ENCODE results near the gene TSPYL4.

TSPYL4 gene

DNA sequence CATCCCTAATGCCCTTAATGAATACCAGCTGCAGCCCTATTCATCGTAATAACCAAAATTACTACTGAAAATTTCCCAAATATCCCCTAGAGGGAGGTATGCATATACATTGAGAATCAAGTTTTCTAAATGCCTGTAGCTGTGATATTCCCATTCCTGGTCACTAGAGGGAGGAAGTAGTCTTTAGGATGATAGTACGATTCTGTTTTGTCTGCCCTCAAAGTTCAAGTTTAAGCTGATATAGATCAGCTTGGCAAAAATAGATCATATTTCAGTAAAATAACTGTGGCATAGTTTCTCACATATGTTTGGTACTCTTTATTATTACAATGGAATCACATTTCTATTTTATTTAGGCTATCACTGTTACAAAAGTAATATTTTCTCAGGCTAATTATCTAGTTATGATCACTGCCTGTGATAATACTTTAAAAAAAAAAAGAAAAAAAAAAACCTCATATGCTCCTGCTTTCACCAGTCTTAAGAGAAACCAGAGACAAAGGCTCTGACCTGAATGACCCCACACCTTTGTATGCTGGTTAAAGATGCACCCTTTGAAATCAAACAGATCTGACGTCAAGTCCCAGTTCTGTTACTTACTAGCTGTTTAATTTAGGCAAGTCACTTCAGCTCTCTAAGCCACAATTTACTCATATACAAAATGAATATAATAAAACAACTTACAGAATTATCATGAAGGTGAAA is 14.9 kb upstream of the TSPYL4 start:
- no peak for DNase-seq (ENCODE audit: low read depth)

DNA sequence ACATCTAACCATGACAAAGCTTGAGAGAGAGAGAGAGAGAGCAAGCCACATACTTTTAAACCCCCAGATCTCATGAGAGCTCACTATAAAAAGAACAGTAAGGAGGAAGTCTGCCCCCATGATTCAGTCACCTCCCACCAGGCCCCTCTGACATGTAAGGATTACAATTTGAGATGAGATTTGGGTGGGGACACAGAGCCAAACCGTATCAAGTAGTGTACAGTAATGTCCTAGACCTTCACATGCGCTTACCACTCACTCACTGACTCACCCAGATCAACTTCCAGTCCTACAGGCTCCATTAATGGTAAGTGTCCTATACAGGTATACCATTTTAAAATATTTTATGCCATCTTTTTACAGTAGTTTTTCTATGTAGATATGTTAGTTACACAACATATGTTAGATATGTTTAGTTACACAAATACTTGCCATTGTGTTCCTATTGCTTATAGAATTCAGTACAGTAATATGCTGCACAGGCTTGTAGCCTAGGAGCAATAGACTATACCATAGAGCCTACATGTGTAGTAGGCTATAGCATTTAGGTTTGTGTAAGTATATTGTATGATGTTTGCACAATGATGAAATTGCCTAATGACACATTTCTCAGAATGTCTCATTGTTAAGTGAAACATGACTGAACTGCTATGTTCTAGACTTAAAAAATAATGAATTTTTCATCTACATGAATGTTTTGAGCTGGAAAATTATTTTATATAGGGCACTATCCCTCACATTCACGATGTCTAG is 14.1 kb upstream of the TSPYL4 start:
- DNase-seq (ENCODE audit: low read depth): no peak

DNA sequence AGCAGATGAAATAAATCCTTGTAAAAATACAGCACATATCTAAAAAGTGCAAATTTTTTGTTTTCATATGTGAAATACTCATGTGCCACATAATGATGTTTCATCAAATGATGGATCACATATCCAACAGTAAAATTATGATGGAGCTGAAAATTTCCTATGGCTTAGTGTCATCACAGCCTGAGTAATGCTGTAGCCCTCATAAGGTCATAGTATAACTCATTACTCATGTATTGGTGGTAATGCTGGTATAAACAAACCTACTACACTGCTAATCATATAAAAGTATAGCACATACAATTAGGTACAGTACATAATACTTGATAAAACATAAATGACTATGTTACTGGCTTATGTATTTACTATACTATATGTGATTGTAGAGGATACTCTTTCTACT is 12.9 kb upstream of the TSPYL4 start:
- DNase-seq (ENCODE audit: low read depth): no peak

DNA sequence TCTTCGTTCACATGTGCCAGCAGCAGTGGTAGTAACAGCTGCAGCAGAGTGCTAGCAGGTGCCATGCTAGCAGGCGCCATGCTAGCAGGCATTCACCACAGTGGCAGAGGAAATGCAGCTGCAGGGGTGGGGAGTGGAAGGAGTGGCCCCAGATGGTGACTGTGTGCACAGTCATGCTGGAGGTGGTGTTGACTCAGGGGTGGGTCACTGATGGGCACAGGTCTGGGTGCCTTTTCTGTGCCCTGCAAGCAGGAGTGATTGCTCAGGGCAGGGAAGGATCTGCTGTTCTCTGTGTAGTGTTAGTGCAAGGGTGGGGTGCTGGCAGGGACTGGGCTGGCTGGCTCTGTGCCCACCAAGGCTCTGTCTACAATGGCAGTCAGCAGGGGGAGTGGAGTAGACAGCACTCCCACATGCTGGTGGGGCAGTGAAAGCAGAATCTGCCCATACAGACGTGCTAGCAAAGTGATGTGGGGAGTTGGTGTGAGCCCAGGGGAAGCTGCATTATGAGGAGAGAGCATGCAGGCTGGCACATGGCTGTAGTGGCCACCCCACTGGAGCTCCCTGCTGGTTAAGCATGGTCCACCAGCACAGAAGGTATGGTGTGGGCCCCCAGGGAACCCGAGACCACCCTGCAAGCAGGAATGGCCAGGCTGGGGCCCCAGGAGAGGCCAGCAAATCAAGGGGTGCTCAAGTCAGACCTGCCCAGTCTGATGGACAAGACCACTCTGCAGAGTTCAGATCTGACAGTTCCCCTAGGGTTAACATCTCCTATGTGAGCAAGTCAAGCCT is 11.4 kb upstream of the TSPYL4 start:
- DNase-seq (ENCODE audit: low read depth): no peak

DNA sequence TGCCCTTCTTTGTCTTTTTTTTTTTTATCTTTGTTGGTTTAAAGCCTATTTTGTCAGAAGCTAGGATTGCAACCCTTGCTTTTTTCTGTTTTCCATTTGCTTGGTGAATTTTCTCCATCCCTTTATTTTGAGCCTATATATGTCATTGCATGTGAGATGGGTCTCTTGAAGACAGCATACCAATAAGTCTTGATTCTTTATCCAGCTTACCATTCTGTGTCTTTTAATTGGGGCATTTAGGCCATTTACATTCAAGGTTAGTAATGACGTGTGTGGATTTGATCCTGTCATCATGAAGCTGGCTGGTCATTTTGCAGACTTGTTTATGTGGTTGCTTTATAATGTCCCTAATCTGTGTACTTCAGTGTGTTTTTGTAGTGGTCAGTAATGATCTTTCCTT is 9.5 kb upstream of the TSPYL4 start:
- no peak for DNase-seq (ENCODE audit: low read depth)

DNA sequence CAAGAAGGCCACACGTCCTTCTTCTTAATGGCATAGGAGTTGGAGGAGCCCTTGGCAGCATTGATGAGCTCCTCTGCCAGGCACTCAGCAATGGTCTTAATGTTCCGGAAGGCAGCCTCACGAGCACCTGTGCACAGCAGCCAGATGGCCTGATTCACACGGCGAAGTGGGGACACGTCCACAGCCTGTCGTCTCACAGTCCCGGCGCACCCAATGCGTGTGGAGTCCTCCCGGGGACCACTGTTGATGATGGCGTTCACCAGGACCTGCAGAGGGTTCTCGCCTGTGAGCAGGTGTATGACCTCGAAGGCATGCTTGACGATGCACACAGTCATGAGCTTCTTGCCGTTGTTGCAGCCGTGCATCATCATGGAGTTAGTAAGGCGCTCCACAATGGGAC is 4.6 kb upstream of the TSPYL4 start:
- no peak for DNase-seq (ENCODE audit: low read depth)

DNA sequence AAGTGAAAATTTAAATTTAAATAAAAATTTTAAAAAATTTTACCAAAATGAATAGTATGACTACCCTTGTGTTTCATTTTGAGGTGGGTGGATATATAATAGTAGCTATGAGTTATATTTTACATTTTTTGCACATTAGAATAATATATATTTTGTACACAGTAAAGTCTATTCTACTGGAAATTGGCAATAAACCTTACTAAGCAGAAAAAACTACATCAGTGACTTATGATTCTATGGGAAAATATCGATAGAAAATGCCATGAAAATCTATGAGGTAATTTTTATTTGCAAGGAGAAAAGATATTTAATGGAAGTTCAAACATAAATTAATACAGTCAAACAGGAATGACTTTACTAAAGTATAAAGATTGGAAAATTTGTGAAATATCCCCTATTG is 2.8 kb upstream of the TSPYL4 start:
- DNase-seq (ENCODE audit: low read depth): no peak

DNA sequence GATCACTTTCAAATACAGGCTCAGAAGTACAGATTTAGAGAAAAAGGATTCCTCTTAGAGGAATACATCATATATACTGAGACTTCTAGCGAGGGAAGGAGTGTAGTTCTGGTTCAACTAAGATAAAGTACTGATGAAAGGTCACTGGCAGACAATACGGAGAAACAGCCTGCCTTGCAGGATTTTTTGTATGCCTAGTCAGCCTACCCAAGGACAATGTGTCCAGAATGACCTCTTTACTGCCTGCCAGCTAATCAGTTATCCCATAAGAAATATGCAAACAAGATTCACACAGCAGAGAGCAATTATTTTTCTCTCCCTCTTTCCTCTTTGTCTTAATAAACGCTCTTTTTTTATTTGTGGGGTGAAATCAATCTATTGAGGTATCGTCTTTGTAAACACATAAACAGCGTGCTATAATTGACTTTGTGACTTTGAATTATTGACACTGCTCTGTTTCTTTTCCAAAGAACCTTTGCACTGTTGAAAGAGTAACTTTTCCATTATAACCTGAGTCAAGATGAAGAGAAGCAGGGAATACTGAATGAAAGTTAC is 1.4 kb upstream of the TSPYL4 start:
- no peak for DNase-seq (ENCODE audit: low read depth)

DNA sequence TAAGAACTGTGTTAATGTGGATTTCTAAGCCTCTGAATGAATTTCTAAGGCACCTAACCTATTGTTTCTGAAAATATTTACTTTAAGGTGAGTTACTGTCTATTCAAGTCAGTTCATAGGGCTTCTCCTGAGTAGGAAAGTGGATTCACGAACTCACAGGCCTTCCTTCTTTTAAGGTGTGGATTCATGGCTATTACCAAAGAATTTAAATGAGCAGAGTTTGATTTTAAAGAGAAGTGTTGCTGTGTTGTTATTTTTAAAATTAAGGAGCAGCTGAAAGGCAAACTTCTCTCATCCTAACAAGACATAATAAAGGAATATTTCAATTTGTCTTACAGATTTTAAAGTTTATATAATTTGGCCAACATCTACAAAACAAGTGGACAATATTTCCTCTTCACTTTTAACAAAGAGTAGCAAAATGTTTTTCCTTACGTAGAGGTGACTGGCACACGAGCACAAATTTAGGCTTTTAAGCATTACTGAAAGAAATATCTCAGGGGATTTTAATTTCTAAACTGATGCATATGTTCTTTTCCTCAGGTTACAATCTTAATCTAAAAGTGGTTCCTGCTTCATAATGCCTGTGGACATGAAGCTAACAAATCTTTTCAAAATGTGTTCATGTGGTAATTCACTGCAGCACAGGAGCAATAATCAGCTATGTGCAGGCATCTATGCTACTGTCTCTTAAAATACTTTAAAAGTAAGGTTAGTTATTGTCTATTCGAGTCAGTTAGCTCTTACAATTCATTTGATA is 602 bp upstream of the TSPYL4 start:
- no peak for DNase-seq (ENCODE audit: low read depth)

DNA sequence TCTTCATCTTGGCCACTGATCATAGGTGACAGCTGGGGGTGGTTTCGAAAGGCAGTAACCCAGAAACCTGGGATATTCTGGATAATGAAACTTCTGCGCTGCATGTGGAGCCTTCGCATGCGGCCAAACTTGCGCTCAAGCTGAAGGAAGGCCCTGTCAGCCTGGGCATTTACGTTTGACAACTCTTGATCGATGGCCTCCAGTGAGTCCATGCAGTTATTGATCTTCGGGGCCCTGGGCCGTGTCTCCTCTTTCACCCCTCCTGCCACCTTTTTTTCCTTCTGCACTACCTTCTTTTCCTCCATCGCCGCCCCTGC is 729 bp downstream of the TSPYL4 start:
- no peak for DNase-seq (ENCODE audit: low read depth)

DNA sequence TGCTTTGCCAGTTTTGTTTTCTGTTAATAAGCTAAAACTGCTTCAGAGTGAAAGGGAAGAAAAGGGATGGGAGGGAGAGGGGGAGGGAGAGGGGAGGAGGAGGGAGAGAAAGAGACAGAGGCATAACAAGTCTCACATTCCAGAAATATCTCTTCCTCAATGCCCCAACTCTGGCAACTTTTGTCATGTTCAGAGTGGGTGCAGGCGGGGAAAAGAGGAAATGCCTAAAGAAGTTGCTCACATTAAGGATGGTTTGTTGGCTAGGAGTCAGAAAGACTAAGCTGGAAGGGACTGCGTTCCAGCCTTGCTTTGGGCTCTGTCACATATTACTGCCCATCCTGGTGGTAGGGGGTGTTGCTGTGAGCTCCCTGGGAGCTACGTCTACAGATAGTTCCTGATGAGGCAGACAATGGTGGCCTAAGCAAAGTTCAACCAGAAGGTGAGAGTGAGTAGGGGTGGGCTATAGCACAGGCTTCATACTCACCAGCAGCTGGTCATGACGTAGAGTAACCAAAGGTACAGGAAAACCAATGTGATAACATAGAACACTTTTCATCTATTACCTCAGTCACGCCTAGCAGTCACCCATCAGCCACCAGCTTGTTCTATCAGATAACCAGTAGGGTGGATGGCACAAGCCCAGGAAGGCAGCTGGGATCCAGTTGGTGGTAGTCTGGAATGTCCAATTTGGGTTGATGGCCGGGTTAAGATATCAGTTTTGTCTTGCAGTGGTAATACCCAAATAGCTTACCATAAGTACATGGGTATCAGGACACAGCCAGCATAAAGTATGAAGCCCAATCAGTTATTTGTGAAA is 2.1 kb downstream of the TSPYL4 start:
- peak; percentile 81 for DNase-seq (ENCODE audit: low read depth)

DNA sequence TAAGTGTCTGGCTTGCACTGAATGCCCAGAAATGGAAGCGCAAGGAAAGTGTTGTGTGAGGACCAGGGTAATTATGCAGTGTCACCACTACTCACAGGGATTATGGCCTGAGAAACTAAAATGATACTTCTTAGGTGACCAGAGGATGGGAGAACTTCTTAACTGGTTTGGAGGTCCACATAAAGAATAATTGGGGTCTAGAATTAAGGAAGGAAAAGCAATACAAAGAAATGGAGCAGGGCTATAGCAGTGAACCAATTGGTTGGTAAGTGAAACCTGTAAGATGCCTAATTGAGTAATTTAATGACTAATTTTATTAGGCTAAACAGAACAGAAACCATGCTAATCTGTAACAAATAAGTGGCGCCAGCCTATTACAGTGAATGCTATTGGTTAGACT is 5.3 kb downstream of the TSPYL4 start:
- DNase-seq (ENCODE audit: low read depth): no peak

DNA sequence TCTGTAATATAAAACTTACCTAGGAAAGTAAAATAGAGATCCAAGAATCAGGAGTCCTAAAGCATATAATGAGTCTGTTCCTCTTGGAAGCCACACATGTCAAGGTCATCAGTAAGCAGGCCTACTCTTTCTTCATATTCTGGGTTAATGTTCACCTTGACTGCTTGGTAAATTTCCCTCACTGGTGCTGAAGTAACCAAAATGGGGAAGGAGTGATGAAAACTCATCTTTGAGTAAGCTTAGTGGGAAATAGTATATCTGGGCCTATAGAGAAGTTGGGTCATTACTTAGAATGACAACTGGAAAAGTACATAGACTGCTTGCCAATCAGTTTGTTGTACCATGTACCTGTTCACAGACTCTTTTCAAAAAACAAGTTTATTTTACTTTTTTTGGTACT is 6.6 kb downstream of the TSPYL4 start:
- DNase-seq (ENCODE audit: low read depth): no peak

DNA sequence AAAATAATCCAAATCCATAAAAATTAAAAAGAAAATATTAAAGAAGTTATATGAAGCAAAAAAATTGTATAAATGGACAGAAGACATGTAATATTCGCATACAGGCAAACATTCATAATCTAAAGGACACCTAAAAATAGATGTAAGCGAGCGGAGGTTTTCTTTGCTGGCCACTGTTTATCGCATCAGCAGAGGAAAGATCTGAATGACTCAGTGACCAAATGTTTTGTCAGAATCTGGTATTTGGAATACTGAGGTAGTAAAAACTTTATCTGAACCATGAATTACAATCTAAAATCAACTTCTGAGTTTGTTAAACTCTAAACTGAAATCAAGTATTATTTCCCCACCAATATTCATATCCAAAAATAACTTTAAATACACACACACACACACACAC is 7.8 kb downstream of the TSPYL4 start:
- DNase-seq (ENCODE audit: low read depth): no peak

DNA sequence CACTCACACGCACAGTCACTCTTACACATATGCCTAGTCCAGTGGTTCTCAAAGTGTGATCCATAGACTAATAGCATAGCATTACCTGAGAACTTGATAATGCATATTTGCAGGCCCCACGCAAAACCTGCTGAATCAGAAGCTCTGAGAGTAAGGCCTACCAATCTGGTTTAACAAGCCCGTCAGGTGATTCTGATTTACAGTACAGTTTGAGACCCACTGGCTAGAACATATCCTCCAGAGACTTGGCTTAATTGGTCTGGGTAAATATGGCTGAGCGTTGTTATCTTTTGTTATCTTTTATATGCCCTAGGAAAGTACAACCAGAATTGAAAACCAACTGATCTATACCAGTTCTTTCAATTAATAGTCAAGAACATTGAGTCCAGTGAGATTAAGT is 9.6 kb downstream of the TSPYL4 start:
- no peak for DNase-seq (ENCODE audit: low read depth)

DNA sequence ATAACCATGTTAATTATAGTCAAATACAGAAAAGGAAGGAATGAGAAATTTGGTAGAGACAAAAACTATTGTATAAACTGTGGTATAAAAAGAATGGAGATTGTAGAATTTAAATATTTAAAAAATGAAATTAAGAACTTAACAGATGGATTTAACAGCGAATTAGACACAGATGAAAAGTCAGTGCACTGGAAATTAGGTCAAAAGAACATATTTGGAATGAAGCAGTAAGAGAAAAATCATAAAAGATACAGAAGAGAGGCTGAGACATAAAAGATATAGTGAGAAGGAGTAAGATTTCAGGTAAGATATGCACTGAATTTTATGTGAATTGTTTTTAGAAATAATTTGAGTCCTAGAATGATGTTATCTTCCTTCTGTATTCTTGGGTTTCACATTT is 14.0 kb downstream of the TSPYL4 start:
- no peak for DNase-seq (ENCODE audit: low read depth)

DNA sequence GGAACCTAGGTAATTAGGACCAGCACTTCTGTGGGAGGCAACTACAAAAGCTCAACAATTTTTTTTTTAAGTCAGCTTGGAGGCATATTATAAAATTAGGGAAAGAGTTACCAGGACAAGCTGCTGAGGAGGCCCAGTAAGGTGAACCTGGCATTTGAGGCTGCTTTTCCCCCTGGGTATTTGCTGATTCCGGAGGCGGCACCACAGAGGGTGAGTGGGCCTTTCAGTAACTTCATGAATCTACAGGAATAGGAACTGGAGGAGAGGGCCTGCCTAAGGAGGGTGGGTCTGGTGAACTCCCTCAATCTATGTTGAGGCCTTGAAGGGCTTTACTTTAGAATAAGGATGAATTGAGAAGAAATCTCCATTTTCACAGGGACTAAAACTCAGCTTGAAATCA is 14.6 kb downstream of the TSPYL4 start:
- DNase-seq (ENCODE audit: low read depth): no peak

DNA sequence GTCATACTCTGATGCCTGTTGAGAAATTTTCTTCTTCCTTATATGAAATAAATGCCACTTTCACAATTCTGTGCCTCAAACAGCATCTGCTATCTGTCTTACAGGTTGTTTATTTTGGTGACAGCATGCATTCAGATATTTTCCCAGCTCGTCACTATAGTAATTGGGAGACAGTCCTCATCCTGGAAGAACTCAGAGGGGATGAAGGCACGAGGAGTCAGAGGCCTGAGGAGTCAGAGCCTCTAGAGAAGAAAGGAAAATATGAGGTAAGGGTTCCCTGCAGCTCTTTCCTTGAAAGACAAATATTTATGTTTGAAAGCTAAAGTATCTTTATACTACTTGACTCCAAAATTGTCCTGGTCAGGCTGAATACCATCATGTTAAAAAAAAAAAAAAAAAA is 15.8 kb downstream of the TSPYL4 start:
- DNase-seq (ENCODE audit: low read depth): no peak

DNA sequence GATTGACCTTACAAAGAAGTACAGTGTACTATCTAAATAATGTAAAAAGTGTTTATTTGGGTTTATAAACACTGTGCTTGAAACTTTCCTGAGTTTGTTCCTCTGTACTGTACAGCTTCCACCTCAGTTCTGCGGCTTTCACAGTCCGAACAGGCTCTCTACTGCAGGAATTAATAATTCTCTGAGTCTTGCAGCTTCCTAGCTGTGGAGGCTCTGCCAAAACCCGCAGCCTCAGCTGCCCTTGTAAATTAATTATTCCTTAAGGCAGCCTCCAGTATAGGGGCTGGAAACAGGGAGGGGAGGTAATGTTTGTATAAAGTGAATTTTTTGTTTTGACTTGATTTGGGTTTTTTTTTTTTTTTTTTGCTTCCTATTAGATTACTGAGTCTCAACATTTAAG is 19.2 kb downstream of the TSPYL4 start:
- DNase-seq (ENCODE audit: low read depth): no peak

DNA sequence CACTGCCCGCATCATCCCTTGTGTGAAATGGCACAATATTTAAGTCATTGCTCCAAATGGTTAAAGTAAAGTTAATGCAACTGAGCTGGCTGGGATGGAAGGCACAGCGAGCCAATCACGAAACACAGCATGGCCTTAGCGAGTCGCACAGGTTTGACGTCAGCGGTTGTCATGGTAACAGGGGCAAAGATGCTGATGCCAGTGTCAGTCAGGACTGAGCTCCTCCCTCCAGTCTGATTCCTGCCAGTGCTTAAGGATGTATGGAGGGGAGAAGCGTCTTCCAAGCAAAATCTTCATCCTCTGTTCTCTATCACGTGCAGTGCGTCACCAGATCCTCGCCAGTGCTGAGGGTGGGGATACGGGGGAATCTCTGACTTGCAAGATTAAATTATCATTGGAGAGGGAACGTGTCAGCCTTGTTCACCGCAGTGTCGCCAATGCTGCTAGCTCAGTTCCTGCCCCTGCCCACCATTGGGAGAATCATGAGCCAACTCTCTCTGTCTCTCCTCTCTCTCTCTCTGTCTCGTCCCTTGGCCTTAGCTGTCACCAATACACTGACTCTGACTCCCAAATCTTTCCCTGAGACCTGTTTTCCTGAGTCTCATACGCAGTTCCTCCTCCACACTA is 24.5 kb downstream of the TSPYL4 start:
- DNase-seq (ENCODE audit: low read depth): peak; percentile 65

DNA sequence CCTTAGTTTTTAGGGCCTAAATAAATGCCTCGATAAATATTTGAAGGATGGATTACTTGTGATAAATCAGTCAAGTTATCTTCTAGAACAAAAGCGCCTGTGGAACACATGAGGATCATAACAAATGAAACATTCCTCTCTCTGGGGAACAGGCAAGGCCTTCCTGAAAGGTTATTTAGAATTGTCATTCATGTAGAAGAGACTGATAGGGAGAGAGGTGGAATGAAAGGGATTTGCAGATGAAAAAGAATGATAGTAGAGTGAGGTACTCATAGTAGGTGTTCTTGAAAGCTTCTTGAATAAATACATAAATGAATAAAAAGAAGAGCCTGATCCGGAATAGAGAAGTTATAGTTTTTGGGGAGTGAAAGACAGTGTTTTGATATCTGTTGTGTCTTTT is 30.5 kb downstream of the TSPYL4 start:
- DNase-seq (ENCODE audit: low read depth): no peak
